Stimulated activated CD4-positive, alpha-beta T cell treated with anti-CD3 and anti-CD28 coated beads, Interleukin-15, amount 100 ng/mL, for 24 hours (primary cell): ENCODE results near the gene KCNJ15.

Source experiments
- DNase-seq: peaks from one replicate; pipeline ENCODE4 v3.0.0-alpha.2; 2020

Gene KCNJ15

DNA sequence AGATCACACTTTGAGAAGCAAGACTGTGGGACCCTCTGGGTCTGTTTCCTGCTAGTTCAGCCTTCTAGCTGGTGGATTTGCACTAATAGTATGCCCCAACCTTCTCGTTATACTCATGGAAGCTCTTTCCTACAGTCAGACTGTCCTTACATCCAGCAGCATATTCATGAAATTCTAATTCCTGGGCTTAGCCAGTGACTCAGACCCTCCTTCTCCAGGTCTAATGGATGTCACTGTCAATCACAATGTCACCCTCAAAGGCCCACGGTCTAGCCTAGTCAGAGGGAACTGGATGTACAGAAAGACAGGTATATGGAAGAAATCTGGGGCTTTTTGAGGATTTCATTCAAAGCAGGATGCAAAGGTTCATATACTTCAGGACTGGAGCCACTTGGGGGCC, 72.4 kb downstream of the KCNJ15 start:
- DNase-seq = no peak

GRCh38 chr21:38330666-38331065, 73.9 kb downstream of the KCNJ15 start:
- DNase-seq = no peak

DNA sequence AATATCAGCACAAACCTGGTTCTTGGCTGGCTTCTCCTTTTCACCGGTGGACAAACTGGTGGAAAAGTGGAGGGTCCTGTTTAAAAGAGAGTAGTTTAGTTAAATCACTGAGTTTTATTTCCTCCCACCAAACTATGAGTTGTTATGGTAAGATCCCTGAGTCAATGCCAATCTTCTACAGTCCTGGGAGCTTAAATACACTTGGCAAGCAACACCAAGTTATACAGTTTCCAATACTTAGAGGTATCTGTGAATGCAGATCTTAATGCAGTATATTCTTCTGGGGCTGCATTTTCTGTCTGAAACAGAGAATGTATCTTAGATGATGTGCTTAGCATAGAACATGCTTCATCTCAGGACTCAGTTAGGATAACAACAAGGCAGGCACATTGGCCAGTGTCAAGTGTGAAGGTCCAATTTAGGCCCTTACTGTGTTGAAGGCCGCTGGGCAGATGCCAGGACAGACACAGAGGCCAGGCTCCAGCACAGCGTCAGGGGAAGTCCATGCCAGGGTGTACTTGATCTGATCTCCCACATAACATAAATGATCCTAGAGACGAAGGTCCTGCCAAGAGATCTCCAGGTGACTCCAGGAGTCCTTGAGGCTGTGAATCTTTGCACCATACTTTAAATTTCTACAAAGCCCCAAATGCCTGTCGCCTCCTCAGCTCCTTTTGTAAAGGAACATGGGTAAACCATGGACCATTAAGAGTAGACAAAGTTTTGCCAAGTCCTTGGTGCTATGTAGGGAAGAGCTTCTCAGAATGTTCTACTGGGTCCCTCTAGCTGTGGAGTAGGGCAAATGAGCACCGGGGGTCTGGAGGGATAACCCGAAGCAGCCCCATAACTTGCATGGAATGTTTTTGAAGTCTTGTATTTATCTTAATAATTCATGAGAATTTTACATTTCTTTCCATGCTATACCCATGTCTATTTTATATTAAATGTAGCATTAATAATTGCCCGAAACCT, 76.8 kb downstream of the KCNJ15 start:
- no peak for DNase-seq

GRCh38 chr21:38334866-38335265, 78.1 kb downstream of the KCNJ15 start:
- no peak for DNase-seq

- no peak for DNase-seq
Observed at GRCh38 chr21:38337793-38338192, 81.0 kb downstream of the KCNJ15 start.

GRCh38 chr21:38340131-38340530, 83.3 kb downstream of the KCNJ15 start:
- no peak for DNase-seq

DNA sequence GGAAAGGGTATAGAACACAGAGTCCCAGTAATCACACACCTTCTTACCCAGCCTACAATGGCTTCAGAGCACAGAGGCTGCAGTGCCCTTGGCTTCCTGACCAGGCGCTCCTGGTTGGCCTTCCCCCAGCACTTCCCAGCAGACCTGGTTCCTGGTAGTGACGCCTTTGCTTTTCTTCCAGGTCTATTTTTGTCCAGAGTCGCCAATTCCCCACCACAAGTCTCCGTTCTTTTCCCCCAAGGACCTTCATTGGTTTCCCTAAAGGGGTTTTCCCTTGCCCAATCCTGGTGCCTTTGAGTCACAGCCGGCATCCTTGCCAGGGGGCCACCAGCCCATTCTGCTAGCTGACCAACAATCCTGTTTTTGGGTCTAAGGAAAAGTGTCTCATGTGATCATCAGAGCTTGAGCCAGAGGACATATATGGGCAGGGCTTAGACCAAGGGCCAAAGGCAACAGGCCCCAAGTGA, 84.8 kb downstream of the KCNJ15 start:
- no peak for DNase-seq

- DNase-seq = no peak
Observed at GRCh38 chr21:38342739-38343138, 85.9 kb downstream of the KCNJ15 start.

DNA sequence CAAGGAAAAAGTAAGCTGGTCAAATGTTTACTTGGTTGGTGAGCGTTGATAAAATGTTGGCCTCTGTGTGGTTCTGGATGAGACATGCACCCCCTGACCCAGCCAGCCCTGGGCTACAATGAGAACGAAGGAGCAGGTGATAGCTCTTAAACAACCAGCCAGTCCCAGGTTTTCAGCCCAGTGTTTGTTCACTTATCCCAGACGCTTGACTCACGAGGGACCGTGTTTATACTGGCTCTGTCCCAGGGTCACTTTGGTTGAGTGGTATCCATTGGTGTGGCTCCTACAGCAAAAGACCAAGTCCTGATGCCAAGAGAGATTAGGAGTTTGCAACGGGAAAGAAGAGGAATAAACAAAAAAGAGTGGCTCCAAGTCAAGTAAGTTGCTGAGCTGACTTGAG, 86.9 kb downstream of the KCNJ15 start:
- no peak for DNase-seq

GRCh38 chr21:38346286-38346685, 89.5 kb downstream of the KCNJ15 start:
- no peak for DNase-seq

- DNase-seq = peak; percentile 34
Observed at GRCh38 chr21:38349111-38349746, 92.4 kb downstream of the KCNJ15 start.

DNA sequence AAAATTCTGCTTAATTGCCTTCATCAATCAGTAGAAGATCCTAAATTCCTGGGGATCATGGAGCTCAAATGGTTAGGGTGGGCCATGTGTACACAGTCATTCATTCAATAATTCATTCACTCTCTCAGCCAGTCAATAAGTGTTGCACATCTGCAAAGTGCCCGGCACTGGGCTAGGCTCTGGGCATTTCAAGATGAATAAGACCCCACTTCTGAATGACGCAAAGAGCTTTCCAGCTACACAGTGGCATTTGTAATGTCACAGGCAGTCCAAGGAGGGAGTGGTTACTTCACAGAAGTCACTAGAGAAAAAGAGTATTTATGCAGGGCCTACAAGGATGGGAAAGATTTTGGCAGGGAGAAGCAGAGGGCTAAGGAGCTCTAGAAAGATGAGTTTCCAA, 93.2 kb downstream of the KCNJ15 start:
- DNase-seq = no peak

- no peak for DNase-seq
Observed at GRCh38 chr21:38350684-38351083, 93.9 kb downstream of the KCNJ15 start.

GRCh38 chr21:38351176-38351959, 94.6 kb downstream of the KCNJ15 start:
- DNase-seq = no peak

- DNase-seq = no peak
Observed at GRCh38 chr21:38351961-38352521, 95.2 kb downstream of the KCNJ15 start.

DNA sequence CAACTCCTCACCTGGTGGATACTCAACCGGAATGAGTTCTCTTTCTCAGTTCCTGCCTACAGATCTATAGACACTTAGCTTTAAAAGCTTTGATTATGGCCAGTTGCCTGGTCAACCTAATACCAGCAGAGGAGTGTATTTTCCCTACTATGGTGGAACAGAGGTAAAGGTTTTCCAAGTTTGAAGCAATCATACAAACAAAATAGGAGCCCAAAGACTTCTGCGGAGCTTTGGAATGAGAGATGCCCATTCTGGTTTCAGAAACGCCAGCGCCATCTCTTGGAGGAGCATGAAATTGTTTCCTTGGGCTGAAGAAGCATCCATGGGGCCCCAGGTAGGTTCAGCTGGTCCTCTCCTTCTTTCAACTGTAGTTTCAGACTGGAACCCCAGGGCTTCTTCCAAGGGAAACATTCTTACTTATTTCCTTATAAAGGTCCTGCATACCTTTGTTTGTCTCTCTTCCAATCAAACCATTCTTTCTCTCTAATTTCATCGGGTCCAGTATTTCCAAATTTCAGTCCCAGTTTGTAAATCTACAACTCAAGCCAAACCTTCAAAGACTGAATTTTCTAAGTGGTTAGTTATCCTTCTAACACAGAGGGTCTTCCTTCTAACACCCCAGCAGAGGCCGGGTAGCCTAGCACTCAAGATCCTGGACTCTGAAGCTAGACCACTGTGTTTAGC, 95.9 kb downstream of the KCNJ15 start:
- DNase-seq = peak; percentile 66

GRCh38 chr21:38354231-38354630, 97.4 kb downstream of the KCNJ15 start:
- no peak for DNase-seq

DNA sequence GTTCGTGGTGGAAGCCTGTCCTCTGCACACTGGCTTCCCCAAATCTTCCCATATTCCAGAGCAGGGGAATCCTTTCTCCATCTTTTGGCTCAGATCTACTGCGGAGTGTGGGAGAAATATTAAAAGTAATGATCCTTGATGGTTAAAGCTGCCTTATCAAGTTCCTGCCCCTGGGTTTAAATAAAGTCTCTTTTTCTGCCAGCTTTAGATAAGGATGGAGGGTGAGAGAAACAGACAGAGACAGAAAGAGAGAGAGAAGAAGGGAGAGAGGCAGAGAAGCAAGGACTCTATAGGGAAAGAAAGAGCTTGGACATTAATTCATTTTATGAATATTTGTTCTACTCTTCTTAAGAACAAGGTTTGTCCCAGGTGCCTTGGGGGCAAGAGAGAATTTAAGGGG, 98.0 kb downstream of the KCNJ15 start:
- DNase-seq = no peak

GRCh38 chr21:38355353-38355752, 98.6 kb downstream of the KCNJ15 start:
- DNase-seq = no peak

DNA sequence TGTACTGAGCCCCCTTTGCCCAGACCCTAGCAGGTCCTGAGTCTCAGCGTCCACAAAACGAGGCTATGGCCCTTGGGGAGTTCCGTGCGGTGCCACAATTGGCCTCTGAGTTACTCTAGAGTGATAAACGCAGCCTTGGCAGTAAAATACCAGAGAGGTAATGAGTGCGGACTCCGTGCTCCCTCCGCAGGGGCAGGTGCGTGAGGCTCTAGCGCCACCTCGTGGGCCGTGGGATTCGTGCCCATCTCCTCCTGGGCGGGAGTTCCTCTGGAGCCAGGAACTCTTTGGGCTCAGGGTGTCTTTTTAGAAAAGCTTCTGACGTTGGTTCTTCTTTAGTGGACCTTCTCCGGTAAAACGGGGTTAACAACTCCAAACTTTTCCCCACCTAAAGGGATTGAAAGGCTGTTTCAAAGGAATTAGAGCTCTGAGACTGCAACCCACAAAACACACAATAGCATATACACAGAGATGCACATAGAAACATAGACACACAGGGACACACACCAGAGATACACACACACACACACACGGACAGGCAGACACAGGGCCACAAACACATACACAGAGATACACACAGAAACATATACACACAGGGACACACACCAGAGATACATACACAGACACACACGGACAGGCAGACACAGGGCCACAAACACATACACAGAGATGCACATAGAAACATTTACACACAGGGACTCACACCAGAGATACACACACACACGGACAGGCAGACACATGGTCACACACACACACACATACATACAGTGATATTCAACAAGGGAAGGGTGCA, 99.4 kb downstream of the KCNJ15 start:
- DNase-seq = peak; percentile 84
